ENCODE data around the gene BBS1. TPM values are rescaled to one million over a fixed set of nuclear protein-coding genes. Genes with fewer than 3 reads are reported as not detected.

The BBS1 gene
- total RNA-seq, 1 experiment from 2014 or later: 56.1 TPM

DNA sequence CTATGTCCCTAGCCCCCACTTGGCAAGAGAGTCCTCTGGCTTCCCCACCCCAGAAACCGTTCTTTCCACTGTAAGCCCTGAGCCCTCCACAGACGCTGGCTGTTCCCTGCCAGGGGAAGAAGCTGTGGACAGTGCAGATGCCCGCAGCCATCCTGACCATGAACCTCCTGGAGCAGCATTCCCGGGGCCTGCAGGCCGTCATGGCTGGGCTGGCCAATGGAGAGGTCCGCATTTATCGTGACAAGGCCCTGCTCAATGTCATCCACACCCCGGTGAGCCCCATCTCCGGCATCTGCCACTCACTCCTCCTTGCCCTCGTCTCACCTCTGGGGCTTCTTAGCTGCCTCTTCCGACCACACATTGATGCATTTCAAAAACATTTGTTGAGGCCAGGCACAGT is 13.2 kb downstream of the BBS1 start:
- Histone ChIP-seq H3K27me3 (ENCODE audit: insufficient read depth, low read depth) (no peaks in the 10 kb centered on the region), H4K20me1 (ENCODE audit: insufficient read depth) (no peaks in the 10 kb centered on the region), H2AFZ (no peak overlapping the region), H3K4me1 (replicated peaks; ENCODE audit: insufficient read depth) (no peaks in the 10 kb centered on the region), H3K4me2 (no peak overlapping the region), H3K36me3 (ENCODE audit: low read depth) (no peaks in the 10 kb centered on the region; the same call in 1 of the 2 replicates), H3K27ac (no peak overlapping the region), H3K79me2 (ENCODE audit: low read depth) (no peaks in the 10 kb centered on the region), H3K9me2 (ENCODE audit: insufficient read depth) (no peaks in the 10 kb centered on the region), H3K4me3 (no peak overlapping the region), H3F3A (ENCODE audit: insufficient read depth, low read depth) (no peaks in the 10 kb centered on the region), H3K9me3 (ENCODE audit: insufficient read depth, low read depth) (no peaks in the 10 kb centered on the region)
- ChIA-PET POLR2A (ENCODE audit: unreplicated experiment) (interaction anchor here (0.7 kb wide), 1 partner anchor 70 kb away, joined by 3 read pairs; no protein-coding TSS in a partner anchor), CTCF (no interaction called here)
- intact Hi-C loops (cut with micrococcal nuclease; ENCODE audit: unreplicated experiment): no loop called here
- BruUV-seq (replicated peaks): no TSS peak
- no peak for DNase-seq
- TF ChIP-seq EZH2 (IDR thresholded peaks at IDR 0.05; ENCODE audit: low read depth): no peak
- TF ChIP-seq, protein P1, sequence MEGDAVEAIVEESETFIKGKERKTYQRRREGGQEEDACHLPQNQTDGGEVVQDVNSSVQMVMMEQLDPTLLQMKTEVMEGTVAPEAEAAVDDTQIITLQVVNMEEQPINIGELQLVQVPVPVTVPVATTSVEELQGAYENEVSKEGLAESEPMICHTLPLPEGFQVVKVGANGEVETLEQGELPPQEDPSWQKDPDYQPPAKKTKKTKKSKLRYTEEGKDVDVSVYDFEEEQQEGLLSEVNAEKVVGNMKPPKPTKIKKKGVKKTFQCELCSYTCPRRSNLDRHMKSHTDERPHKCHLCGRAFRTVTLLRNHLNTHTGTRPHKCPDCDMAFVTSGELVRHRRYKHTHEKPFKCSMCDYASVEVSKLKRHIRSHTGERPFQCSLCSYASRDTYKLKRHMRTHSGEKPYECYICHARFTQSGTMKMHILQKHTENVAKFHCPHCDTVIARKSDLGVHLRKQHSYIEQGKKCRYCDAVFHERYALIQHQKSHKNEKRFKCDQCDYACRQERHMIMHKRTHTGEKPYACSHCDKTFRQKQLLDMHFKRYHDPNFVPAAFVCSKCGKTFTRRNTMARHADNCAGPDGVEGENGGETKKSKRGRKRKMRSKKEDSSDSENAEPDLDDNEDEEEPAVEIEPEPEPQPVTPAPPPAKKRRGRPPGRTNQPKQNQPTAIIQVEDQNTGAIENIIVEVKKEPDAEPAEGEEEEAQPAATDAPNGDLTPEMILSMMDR (conservative IDR thresholded peaks at IDR 0.05): no peak

GRCh38 chr11:66524304-66525040 is 14.0 kb downstream of the BBS1 start:
- no peak overlapping the region for H3K4me3 ChIP-seq
- no peaks in the 10 kb centered on the region; the same call in 1 of the 2 replicates for H3K36me3 ChIP-seq (ENCODE audit: low read depth)
- no peak for TF ChIP-seq EZH2 (IDR thresholded peaks at IDR 0.05; ENCODE audit: low read depth)
- TF ChIP-seq, protein P1 (conservative IDR thresholded peaks at IDR 0.05): no peak
- no peak overlapping the region for H2AFZ ChIP-seq
- CTCF ChIA-PET: no interaction called here
- H4K20me1 ChIP-seq (ENCODE audit: insufficient read depth): no peaks in the 10 kb centered on the region
- H3K9me2 ChIP-seq (ENCODE audit: insufficient read depth): no peaks in the 10 kb centered on the region
- POLR2A ChIA-PET (ENCODE audit: unreplicated experiment): no interaction called here
- no peaks in the 10 kb centered on the region for H3K9me3 ChIP-seq (ENCODE audit: insufficient read depth, low read depth)
- no peaks in the 10 kb centered on the region for H3K79me2 ChIP-seq (ENCODE audit: low read depth)
- no peak overlapping the region for H3K4me2 ChIP-seq
- BruUV-seq (replicated peaks): no TSS peak
- no peak for DNase-seq
- H3F3A ChIP-seq (ENCODE audit: insufficient read depth, low read depth): no peaks in the 10 kb centered on the region
- no peaks in the 10 kb centered on the region for H3K4me1 ChIP-seq (replicated peaks; ENCODE audit: insufficient read depth)
- H3K27me3 ChIP-seq (ENCODE audit: insufficient read depth, low read depth): no peaks in the 10 kb centered on the region
- no peak overlapping the region for H3K27ac ChIP-seq
- intact Hi-C loops (cut with micrococcal nuclease; ENCODE audit: unreplicated experiment): no loop called here

DNA sequence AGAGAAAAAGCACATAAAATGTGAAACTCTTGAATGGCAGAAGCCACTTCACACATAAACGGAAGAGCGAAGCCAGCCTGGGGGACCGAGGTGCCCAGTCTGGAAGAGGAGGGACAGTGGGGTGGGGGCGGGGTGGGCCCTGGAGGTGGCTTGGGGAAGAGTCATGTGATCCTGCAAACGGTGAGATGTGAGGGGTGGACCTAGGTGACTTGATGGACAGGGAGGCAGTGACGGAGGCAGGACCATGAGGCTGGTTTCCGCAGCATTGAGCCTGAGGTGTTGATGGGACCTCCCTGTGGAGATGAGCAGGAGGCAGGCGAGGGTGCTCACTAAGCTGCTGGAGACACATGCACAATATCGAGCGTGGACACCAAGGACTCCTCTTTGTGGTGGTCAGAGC is 18.6 kb downstream of the BBS1 start:
- H3K4me1 ChIP-seq (replicated peaks; ENCODE audit: insufficient read depth): no peaks in the 10 kb centered on the region

More for the DNA sequence above, 18.6 kb downstream of the BBS1 start:
- Histone ChIP-seq H3K4me2 (no peak overlapping the region), H4K20me1 (ENCODE audit: insufficient read depth) (no peaks in the 10 kb centered on the region), H3K9me3 (ENCODE audit: insufficient read depth, low read depth) (no peaks in the 10 kb centered on the region), H3K9me2 (ENCODE audit: insufficient read depth) (no peaks in the 10 kb centered on the region), H3K36me3 (ENCODE audit: low read depth) (no peaks in the 10 kb centered on the region), H3K27me3 (ENCODE audit: insufficient read depth, low read depth) (no peaks in the 10 kb centered on the region), H2AFZ (no peak overlapping the region), H3K4me3 (no peak overlapping the region), H3K79me2 (ENCODE audit: low read depth) (no peaks in the 10 kb centered on the region), H3K27ac (no peak overlapping the region), H3F3A (ENCODE audit: insufficient read depth, low read depth) (peaks cover 10% of the 10 kb centered on the region; the same call in 1 of the 2 replicates)
- intact Hi-C loops (cut with micrococcal nuclease; ENCODE audit: unreplicated experiment): no loop called here
- ChIA-PET CTCF (no interaction called here), POLR2A (ENCODE audit: unreplicated experiment) (interaction anchor here (0.7 kb wide), 1 partner anchor 336 kb away, joined by 4 read pairs; no protein-coding TSS in a partner anchor)
- no peak for TF ChIP-seq EZH2 (IDR thresholded peaks at IDR 0.05; ENCODE audit: low read depth)
- TF ChIP-seq, protein P1 (conservative IDR thresholded peaks at IDR 0.05): no peak
- no TSS peak for BruUV-seq (replicated peaks)
- DNase-seq: no peak

Measured in PC-9 (cell line).